Activated CD4-positive, alpha-beta T cell treated with anti-CD3 and anti-CD28 coated beads, Interleukin-2, amount 10 ng/mL, durations not matched to agents 7 days and 5 days (primary cell): Measurements from ENCODE around the gene SLC10A2. TPM values are rescaled to one million over a fixed set of nuclear protein-coding genes. Genes with fewer than 3 reads are reported as not detected.

Source experiments
- CTCF ChIA-PET: fragments of 350-600 bp; sonication (Branson Sonifier 250); formaldehyde crosslinking; loops from one replicate; lab custom pipeline; 2021; ENCODE audit warnings: antibody characterized with exemption; lab: Charles Lee
- POLR2A ChIA-PET: fragments of 350-600 bp; sonication (Branson Sonifier 250); formaldehyde crosslinking; loops from one replicate; lab custom pipeline; 2021; ENCODE audit warnings: antibody characterized with exemption; lab: Charles Lee
- DNase-seq: peaks from one replicate; pipeline ENCODE4 v3.0.0-alpha.2; 2020
- H3K27ac Mint-ChIP-seq: one replicate; pipeline ENCODE4 v1.8.0; 2021; ENCODE audit warnings: mild to moderate bottlenecking, moderate library complexity, mixed read lengths
- H3K27me3 Mint-ChIP-seq: one replicate; pipeline ENCODE4 v1.8.0; 2021; ENCODE audit warnings: mixed read lengths
- H3K36me3 Mint-ChIP-seq: one replicate; pipeline ENCODE4 v1.8.0; 2021; ENCODE audit warnings: low read depth, mixed read lengths
- H3K4me1 Mint-ChIP-seq: one replicate; pipeline ENCODE4 v1.8.0; 2021; ENCODE audit warnings: mixed read lengths
- H3K4me3 Mint-ChIP-seq: one replicate; pipeline ENCODE4 v1.8.0; 2021; ENCODE audit warnings: mild to moderate bottlenecking, moderate library complexity, mixed read lengths
- H3K9me3 Mint-ChIP-seq: one replicate; pipeline ENCODE4 v1.8.0; 2021; ENCODE audit warnings: mixed read lengths
- total RNA-seq, 2 experiments: library from RNA; stranded (reverse); gene quantifications; one replicate each; pipeline ENCODE4 v1.2.3, GENCODE V29; 2021

The SLC10A2 gene
- total RNA-seq, 2 experiments from 2014 or later = not detected

GRCh38 chr13:103036268-103036667, 29.9 kb downstream of the SLC10A2 start:
- ChIA-PET CTCF (no interaction called here), POLR2A (no interaction called here)
- no peaks in the 10 kb centered on the region for H3K27me3 Mint-ChIP-seq
- DNase-seq = no peak
- no peaks in the 10 kb centered on the region for H3K36me3 Mint-ChIP-seq
- no peaks in the 10 kb centered on the region for H3K4me1 Mint-ChIP-seq
- no peak overlapping the region for H3K27ac Mint-ChIP-seq
- H3K4me3 Mint-ChIP-seq = no peak overlapping the region
- no peaks in the 10 kb centered on the region for H3K9me3 Mint-ChIP-seq

- CTCF ChIA-PET = no interaction called here
Measured at GRCh38 chr13:103033999-103034398, 32.2 kb downstream of the SLC10A2 start.

GRCh38 chr13:103031332-103031873, 34.8 kb downstream of the SLC10A2 start:
- ChIA-PET POLR2A (no interaction called here), CTCF (no interaction called here)
- no peaks in the 10 kb centered on the region for H3K4me1 Mint-ChIP-seq
- H3K27ac Mint-ChIP-seq = no peak overlapping the region
- H3K27me3 Mint-ChIP-seq = no peaks in the 10 kb centered on the region
- no peaks in the 10 kb centered on the region for H3K9me3 Mint-ChIP-seq
- no peaks in the 10 kb centered on the region for H3K36me3 Mint-ChIP-seq
- DNase-seq = no peak
- H3K4me3 Mint-ChIP-seq = no peak overlapping the region

More at GRCh38 chr13:103033999-103034398, 32.2 kb downstream of the SLC10A2 start:
- Mint-ChIP-seq H3K27me3 (no peaks in the 10 kb centered on the region), H3K27ac (no peak overlapping the region), H3K4me3 (no peak overlapping the region), H3K4me1 (no peaks in the 10 kb centered on the region), H3K36me3 (no peaks in the 10 kb centered on the region), H3K9me3 (no peaks in the 10 kb centered on the region)
- DNase-seq = no peak
- POLR2A ChIA-PET = no interaction called here

- H3K4me1 Mint-ChIP-seq = no peaks in the 10 kb centered on the region
- no peaks in the 10 kb centered on the region for H3K36me3 Mint-ChIP-seq
- no peak for DNase-seq
- ChIA-PET CTCF (no interaction called here), POLR2A (no interaction called here)
- no peak overlapping the region for H3K4me3 Mint-ChIP-seq
- H3K9me3 Mint-ChIP-seq = no peaks in the 10 kb centered on the region
- H3K27ac Mint-ChIP-seq = no peak overlapping the region
- no peaks in the 10 kb centered on the region for H3K27me3 Mint-ChIP-seq
Measured at GRCh38 chr13:103030776-103031175, 35.4 kb downstream of the SLC10A2 start.

- no peaks in the 10 kb centered on the region for H3K4me1 Mint-ChIP-seq
- H3K4me3 Mint-ChIP-seq = no peak overlapping the region
- POLR2A ChIA-PET = no interaction called here
- H3K36me3 Mint-ChIP-seq = no peaks in the 10 kb centered on the region
- H3K9me3 Mint-ChIP-seq = peaks cover 2% of the 10 kb centered on the region
- H3K27me3 Mint-ChIP-seq = no peaks in the 10 kb centered on the region
- CTCF ChIA-PET = no interaction called here
- DNase-seq = no peak
- no peak overlapping the region for H3K27ac Mint-ChIP-seq
Measured at GRCh38 chr13:103029798-103030197, 36.4 kb downstream of the SLC10A2 start.

GRCh38 chr13:103022336-103022735, 43.9 kb downstream of the SLC10A2 start:
- H3K36me3 Mint-ChIP-seq = no peaks in the 10 kb centered on the region
- ChIA-PET CTCF (interaction anchor here (1.1 kb wide), 1 partner anchor 58 kb away, joined by 4 read pairs; no protein-coding TSS in a partner anchor), POLR2A (no interaction called here)
- peaks cover 2% of the 10 kb centered on the region for H3K9me3 Mint-ChIP-seq
- no peak overlapping the region for H3K27ac Mint-ChIP-seq
- no peaks in the 10 kb centered on the region for H3K27me3 Mint-ChIP-seq
- no peak for DNase-seq
- H3K4me3 Mint-ChIP-seq = no peak overlapping the region
- no peaks in the 10 kb centered on the region for H3K4me1 Mint-ChIP-seq

GRCh38 chr13:103018556-103018955, 47.7 kb downstream of the SLC10A2 start:
- DNase-seq = no peak
- H3K4me1 Mint-ChIP-seq = no peaks in the 10 kb centered on the region
- H3K36me3 Mint-ChIP-seq = no peaks in the 10 kb centered on the region
- CTCF ChIA-PET = no interaction called here
- no peaks in the 10 kb centered on the region for H3K9me3 Mint-ChIP-seq
- H3K27me3 Mint-ChIP-seq = no peaks in the 10 kb centered on the region
- POLR2A ChIA-PET = no interaction called here
- no peak overlapping the region for H3K4me3 Mint-ChIP-seq
- H3K27ac Mint-ChIP-seq = no peak overlapping the region

- Mint-ChIP-seq H3K4me3 (no peak overlapping the region), H3K36me3 (no peaks in the 10 kb centered on the region), H3K27ac (no peak overlapping the region), H3K9me3 (no peaks in the 10 kb centered on the region), H3K27me3 (no peaks in the 10 kb centered on the region), H3K4me1 (no peaks in the 10 kb centered on the region)
- ChIA-PET CTCF (no interaction called here), POLR2A (no interaction called here)
- no peak for DNase-seq
Measured at GRCh38 chr13:103012646-103013045, 53.6 kb downstream of the SLC10A2 start.

- no peak overlapping the region for H3K27ac Mint-ChIP-seq
Measured at GRCh38 chr13:103009051-103009840, 57.0 kb downstream of the SLC10A2 start.

GRCh38 chr13:103007427-103007762, 58.8 kb downstream of the SLC10A2 start:
- H3K27me3 Mint-ChIP-seq = no peaks in the 10 kb centered on the region
- H3K27ac Mint-ChIP-seq = no peak overlapping the region
- H3K4me1 Mint-ChIP-seq = no peaks in the 10 kb centered on the region
- no peak overlapping the region for H3K4me3 Mint-ChIP-seq
- ChIA-PET POLR2A (no interaction called here), CTCF (no interaction called here)
- H3K9me3 Mint-ChIP-seq = no peaks in the 10 kb centered on the region
- DNase-seq = no peak
- H3K36me3 Mint-ChIP-seq = no peaks in the 10 kb centered on the region

More at GRCh38 chr13:103009051-103009840, 57.0 kb downstream of the SLC10A2 start:
- H3K36me3 Mint-ChIP-seq = no peaks in the 10 kb centered on the region
- no peak overlapping the region for H3K4me3 Mint-ChIP-seq
- no peaks in the 10 kb centered on the region for H3K4me1 Mint-ChIP-seq
- ChIA-PET CTCF (no interaction called here), POLR2A (no interaction called here)
- no peak for DNase-seq
- H3K27me3 Mint-ChIP-seq = no peaks in the 10 kb centered on the region
- H3K9me3 Mint-ChIP-seq = no peaks in the 10 kb centered on the region

- Mint-ChIP-seq H3K27ac (no peak overlapping the region), H3K27me3 (no peaks in the 10 kb centered on the region), H3K36me3 (no peaks in the 10 kb centered on the region), H3K9me3 (no peaks in the 10 kb centered on the region), H3K4me3 (no peak overlapping the region), H3K4me1 (no peaks in the 10 kb centered on the region)
- DNase-seq = no peak
- ChIA-PET CTCF (no interaction called here), POLR2A (no interaction called here)
Measured at GRCh38 chr13:103006641-103007426, 59.4 kb downstream of the SLC10A2 start.

GRCh38 chr13:103004661-103005345, 61.4 kb downstream of the SLC10A2 start:
- Mint-ChIP-seq H3K4me3 (no peak overlapping the region), H3K9me3 (no peaks in the 10 kb centered on the region), H3K4me1 (no peaks in the 10 kb centered on the region), H3K36me3 (no peaks in the 10 kb centered on the region), H3K27ac (no peak overlapping the region), H3K27me3 (no peaks in the 10 kb centered on the region)
- no peak for DNase-seq
- CTCF ChIA-PET = no interaction called here
- POLR2A ChIA-PET = no interaction called here

- H3K9me3 Mint-ChIP-seq = no peaks in the 10 kb centered on the region
- no peak overlapping the region for H3K4me3 Mint-ChIP-seq
- no peak for DNase-seq
- H3K27ac Mint-ChIP-seq = no peak overlapping the region
- ChIA-PET POLR2A (no interaction called here), CTCF (no interaction called here)
- H3K4me1 Mint-ChIP-seq = no peaks in the 10 kb centered on the region
- no peaks in the 10 kb centered on the region for H3K36me3 Mint-ChIP-seq
- H3K27me3 Mint-ChIP-seq = no peaks in the 10 kb centered on the region
Measured at GRCh38 chr13:103003631-103004030, 62.6 kb downstream of the SLC10A2 start.
